Measurements from ENCODE around the gene GMDS. TPM values are rescaled to one million over a fixed set of nuclear protein-coding genes. Genes with fewer than 3 reads are reported as not detected.

The GMDS gene
- total RNA-seq, 1 experiment from 2014 or later, result 9.7 TPM

GRCh38 chr6:1627827-1628560, 617.4 kb downstream of the GMDS start:
- Histone ChIP-seq H3K27ac (ENCODE audit: low read length) (no peak overlapping the region), H4K20me1 (ENCODE audit: insufficient read depth, low read depth, low read length) (0 out of 2 replicates have a peak, but pooled peaks cover 3% of the 10 kb centered on the region), H2AFZ (ENCODE audit: low read length) (no peak overlapping the region), H3K9me2 (replicated peaks; ENCODE audit: insufficient read depth, low read length) (no peaks in the 10 kb centered on the region), H3K36me3 (ENCODE audit: insufficient read depth, low read length) (no peaks in the 10 kb centered on the region), H3K9ac (ENCODE audit: low read length) (no peak overlapping the region), H3K27me3 (ENCODE audit: low read length) (no peaks in the 10 kb centered on the region), H3K79me2 (ENCODE audit: low read length) (no peaks in the 10 kb centered on the region), H3K4me3 (ENCODE audit: low read length) (no peak overlapping the region), H3K9me3 (ENCODE audit: low read length) (no peaks in the 10 kb centered on the region), H3K4me1 (ENCODE audit: low read length) (no peaks in the 10 kb centered on the region), H3K4me2 (ENCODE audit: low read depth, low read length, poor library complexity, severe bottlenecking) (no peak overlapping the region)
- DNase-seq, result no peak

GRCh38 chr6:1626481-1626880, 618.9 kb downstream of the GMDS start:
- H2AFZ ChIP-seq (ENCODE audit: low read length), result no peak overlapping the region
- no peaks in the 10 kb centered on the region for H3K9me3 ChIP-seq (ENCODE audit: low read length)
- no peaks in the 10 kb centered on the region for H3K9me2 ChIP-seq (replicated peaks; ENCODE audit: insufficient read depth, low read length)
- no peak overlapping the region for H3K4me3 ChIP-seq (ENCODE audit: low read length)
- H3K9ac ChIP-seq (ENCODE audit: low read length), result no peak overlapping the region
- H4K20me1 ChIP-seq (ENCODE audit: insufficient read depth, low read depth, low read length), result 0 out of 2 replicates have a peak, but pooled peaks cover 3% of the 10 kb centered on the region
- H3K27ac ChIP-seq (ENCODE audit: low read length), result no peak overlapping the region
- H3K27me3 ChIP-seq (ENCODE audit: low read length), result no peaks in the 10 kb centered on the region
- no peaks in the 10 kb centered on the region for H3K79me2 ChIP-seq (ENCODE audit: low read length)
- no peak overlapping the region for H3K4me2 ChIP-seq (ENCODE audit: low read depth, low read length, poor library complexity, severe bottlenecking)
- no peaks in the 10 kb centered on the region for H3K36me3 ChIP-seq (ENCODE audit: insufficient read depth, low read length)
- H3K4me1 ChIP-seq (ENCODE audit: low read length), result no peaks in the 10 kb centered on the region
- no peak for DNase-seq

- Histone ChIP-seq H3K9ac (ENCODE audit: low read length) (no peak overlapping the region), H3K27me3 (ENCODE audit: low read length) (no peaks in the 10 kb centered on the region), H3K79me2 (ENCODE audit: low read length) (no peaks in the 10 kb centered on the region), H4K20me1 (ENCODE audit: insufficient read depth, low read depth, low read length) (0 out of 2 replicates have a peak, but pooled peaks cover 3% of the 10 kb centered on the region), H2AFZ (ENCODE audit: low read length) (no peak overlapping the region), H3K9me2 (replicated peaks; ENCODE audit: insufficient read depth, low read length) (no peaks in the 10 kb centered on the region), H3K4me1 (ENCODE audit: low read length) (no peaks in the 10 kb centered on the region), H3K36me3 (ENCODE audit: insufficient read depth, low read length) (no peaks in the 10 kb centered on the region), H3K4me3 (ENCODE audit: low read length) (no peak overlapping the region), H3K27ac (ENCODE audit: low read length) (no peak overlapping the region), H3K4me2 (ENCODE audit: low read depth, low read length, poor library complexity, severe bottlenecking) (no peak overlapping the region), H3K9me3 (ENCODE audit: low read length) (no peaks in the 10 kb centered on the region)
- DNase-seq, result no peak
Observed at GRCh38 chr6:1625794-1626435, 619.5 kb downstream of the GMDS start.

GRCh38 chr6:1624851-1625781, 620.3 kb downstream of the GMDS start:
- no peak overlapping the region for H3K27ac ChIP-seq (ENCODE audit: low read length)
- H3K4me3 ChIP-seq (ENCODE audit: low read length), result no peak overlapping the region
- no peak for DNase-seq
- H3K36me3 ChIP-seq (ENCODE audit: insufficient read depth, low read length), result no peaks in the 10 kb centered on the region
- 0 out of 2 replicates have a peak, but pooled peaks cover 3% of the 10 kb centered on the region for H4K20me1 ChIP-seq (ENCODE audit: insufficient read depth, low read depth, low read length)
- H3K9me3 ChIP-seq (ENCODE audit: low read length), result no peaks in the 10 kb centered on the region
- H3K4me2 ChIP-seq (ENCODE audit: low read depth, low read length, poor library complexity, severe bottlenecking), result no peak overlapping the region
- H3K27me3 ChIP-seq (ENCODE audit: low read length), result no peaks in the 10 kb centered on the region
- H3K79me2 ChIP-seq (ENCODE audit: low read length), result no peaks in the 10 kb centered on the region
- no peaks in the 10 kb centered on the region for H3K4me1 ChIP-seq (ENCODE audit: low read length)
- H2AFZ ChIP-seq (ENCODE audit: low read length), result no peak overlapping the region
- H3K9me2 ChIP-seq (replicated peaks; ENCODE audit: insufficient read depth, low read length), result no peaks in the 10 kb centered on the region
- H3K9ac ChIP-seq (ENCODE audit: low read length), result no peak overlapping the region

- Histone ChIP-seq H3K4me1 (ENCODE audit: low read length) (no peaks in the 10 kb centered on the region), H3K4me3 (ENCODE audit: low read length) (no peak overlapping the region), H3K79me2 (ENCODE audit: low read length) (no peaks in the 10 kb centered on the region), H3K27ac (ENCODE audit: low read length) (no peak overlapping the region), H3K27me3 (ENCODE audit: low read length) (no peaks in the 10 kb centered on the region), H3K9me3 (ENCODE audit: low read length) (no peaks in the 10 kb centered on the region), H3K9me2 (replicated peaks; ENCODE audit: insufficient read depth, low read length) (no peaks in the 10 kb centered on the region), H3K4me2 (ENCODE audit: low read depth, low read length, poor library complexity, severe bottlenecking) (no peak overlapping the region), H4K20me1 (ENCODE audit: insufficient read depth, low read depth, low read length) (no peaks in the 10 kb centered on the region), H3K9ac (ENCODE audit: low read length) (no peak overlapping the region), H3K36me3 (ENCODE audit: insufficient read depth, low read length) (no peaks in the 10 kb centered on the region), H2AFZ (ENCODE audit: low read length) (no peak overlapping the region)
- DNase-seq, result no peak
Observed at GRCh38 chr6:1624058-1624850, 621.2 kb downstream of the GMDS start.

- Histone ChIP-seq H3K4me1 (ENCODE audit: low read length) (no peaks in the 10 kb centered on the region), H4K20me1 (ENCODE audit: insufficient read depth, low read depth, low read length) (no peaks in the 10 kb centered on the region), H3K9me3 (ENCODE audit: low read length) (no peaks in the 10 kb centered on the region), H3K4me3 (ENCODE audit: low read length) (no peak overlapping the region), H3K79me2 (ENCODE audit: low read length) (no peaks in the 10 kb centered on the region), H2AFZ (ENCODE audit: low read length) (no peak overlapping the region), H3K27me3 (ENCODE audit: low read length) (no peaks in the 10 kb centered on the region), H3K9ac (ENCODE audit: low read length) (no peak overlapping the region), H3K4me2 (ENCODE audit: low read depth, low read length, poor library complexity, severe bottlenecking) (no peak overlapping the region), H3K27ac (ENCODE audit: low read length) (no peak overlapping the region), H3K9me2 (replicated peaks; ENCODE audit: insufficient read depth, low read length) (no peaks in the 10 kb centered on the region), H3K36me3 (ENCODE audit: insufficient read depth, low read length) (no peaks in the 10 kb centered on the region)
- DNase-seq, result no peak
Observed at GRCh38 chr6:1623769-1624057, 621.7 kb downstream of the GMDS start.

GRCh38 chr6:1622851-1623768, 622.3 kb downstream of the GMDS start:
- no peak overlapping the region for H2AFZ ChIP-seq (ENCODE audit: low read length)
- no peak overlapping the region for H3K27ac ChIP-seq (ENCODE audit: low read length)
- no peaks in the 10 kb centered on the region for H3K9me2 ChIP-seq (replicated peaks; ENCODE audit: insufficient read depth, low read length)
- H3K79me2 ChIP-seq (ENCODE audit: low read length), result no peaks in the 10 kb centered on the region
- H3K4me1 ChIP-seq (ENCODE audit: low read length), result no peaks in the 10 kb centered on the region
- no peaks in the 10 kb centered on the region for H3K36me3 ChIP-seq (ENCODE audit: insufficient read depth, low read length)
- no peak overlapping the region for H3K4me2 ChIP-seq (ENCODE audit: low read depth, low read length, poor library complexity, severe bottlenecking)
- no peak for DNase-seq
- no peaks in the 10 kb centered on the region for H3K27me3 ChIP-seq (ENCODE audit: low read length)
- no peaks in the 10 kb centered on the region for H4K20me1 ChIP-seq (ENCODE audit: insufficient read depth, low read depth, low read length)
- no peak overlapping the region for H3K4me3 ChIP-seq (ENCODE audit: low read length)
- H3K9ac ChIP-seq (ENCODE audit: low read length), result no peak overlapping the region
- H3K9me3 ChIP-seq (ENCODE audit: low read length), result no peaks in the 10 kb centered on the region
